A673 (cell line): ENCODE results near the gene GPX4. TPM values are rescaled to one million over a fixed set of nuclear protein-coding genes. Genes with fewer than 3 reads are reported as not detected.

ENCODE experiments used
- BruUV-seq: library from RNA; stranded (reverse); fragments of 400-500 nt; replicated peaks from 2 replicates; lab custom pipeline; 2021; lab: Mats Ljungman, UMichigan
- CTCF ChIA-PET: fragments of 300-600 bp; sonication (Branson Sonifier 250); formaldehyde crosslinking; loops from one replicate; lab custom pipeline; 2022; ENCODE audit warnings: antibody characterized with exemption; lab: Charles Lee
- POLR2A ChIA-PET: fragments of 300-600 bp; sonication (Branson Sonifier 250); formaldehyde crosslinking; loops from one replicate; lab custom pipeline; 2022; ENCODE audit warnings: antibody characterized with exemption; ENCODE audit not compliant: low non-redundant PET; lab: Charles Lee
- DNase-seq: peaks from one replicate; pipeline ENCODE4 v3.0.0-alpha.2; 2015; ENCODE audit warnings: low spot score
- H3K27ac ChIP-seq: fragments of 200-600 bp; sonication (generic); 2 replicates; pipeline ENCODE4 v1.5.1; 2016; ENCODE audit warnings: mixed run types, low read depth, mild to moderate bottlenecking, mixed read lengths, antibody characterized with exemption, low read length; ENCODE audit not compliant: poor library complexity, severe bottlenecking
- H3K27me3 ChIP-seq: fragments of 200-600 bp; sonication (generic); replicated peaks from 2 replicates; pipeline ENCODE4 v1.6.1; 2017; ENCODE audit warnings: mixed run types, low read depth, mild to moderate bottlenecking, mixed read lengths, antibody characterized with exemption, low read length; ENCODE audit not compliant: insufficient read depth, poor library complexity
- H3K36me3 ChIP-seq: fragments of 200-600 bp; sonication (generic); 2 replicates; pipeline ENCODE4 v1.6.1; 2016; ENCODE audit warnings: mixed run types, mild to moderate bottlenecking, mixed read lengths, antibody characterized with exemption, low read length; ENCODE audit not compliant: insufficient read depth, poor library complexity, severe bottlenecking
- H3K4me1 ChIP-seq: fragments of 200-600 bp; sonication (generic); 2 replicates; pipeline ENCODE4 v1.6.1; 2017; ENCODE audit warnings: mixed run types, mild to moderate bottlenecking, mixed read lengths, antibody characterized with exemption, low read length; ENCODE audit not compliant: insufficient read depth, poor library complexity, severe bottlenecking
- H3K4me3 ChIP-seq: fragments of 200-600 bp; sonication (generic); 2 replicates; pipeline ENCODE4 v1.5.1; 2016; ENCODE audit warnings: low read depth, mixed run types, mild to moderate bottlenecking, mixed read lengths, low read length; ENCODE audit not compliant: poor library complexity, severe bottlenecking
- H3K9me3 ChIP-seq: fragments of 200-600 bp; sonication (generic); 2 replicates; pipeline ENCODE4 v1.6.1; 2016; ENCODE audit warnings: mixed run types, low read depth, mild to moderate bottlenecking, mixed read lengths, antibody characterized with exemption, low read length; ENCODE audit not compliant: poor library complexity, severe bottlenecking
- CTCF ChIP-seq: fragments of 300-800, 200-600 bp; sonication (generic); conservative IDR thresholded peaks from 2 replicates; pipeline ENCODE4 v1.5.1; 2017; ENCODE audit warnings: low read depth, mild to moderate bottlenecking, antibody characterized with exemption, low read length, moderate library complexity, mixed read lengths
- EZH2 ChIP-seq: fragments of 200-600 bp; sonication (generic); IDR thresholded peaks from 2 replicates; pipeline ENCODE4 v1.6.1; 2017; ENCODE audit warnings: borderline replicate concordance, low read depth, mild to moderate bottlenecking, mixed read lengths, antibody characterized with exemption, low read length; ENCODE audit not compliant: poor library complexity, severe bottlenecking
- intact Hi-C: fragments of 100-400 bp; cut with micrococcal nuclease; formaldehyde crosslinking; loops from one replicate; pipeline ENCODE4 v1.10.0; 2022; ENCODE audit not compliant: unreplicated experiment
- total RNA-seq: library from RNA; stranded (reverse); gene quantifications from 2 replicates; pipeline ENCODE4 v1.2.3, GENCODE V29; 2021

The GPX4 gene
- total RNA-seq, 1 experiment from 2014 or later = 368 TPM

GRCh38 chr19:1105873-1106840 is 2.4 kb downstream of the GPX4 start:
- Histone ChIP-seq H3K27ac (no peak overlapping the region), H3K4me1 (peaks cover 30% of the 10 kb centered on the region), H3K9me3 (no peaks in the 10 kb centered on the region), H3K36me3 (peaks cover 26% of the 10 kb centered on the region), H3K27me3 (no peaks in the 10 kb centered on the region), H3K4me3 (no peak overlapping the region)
- TF ChIP-seq CTCF (no peak), EZH2 (no peak)
- POLR2A ChIA-PET = interaction anchor here (0.7 kb wide), 1 partner anchor 8 kb away, joined by 3 read pairs; no protein-coding TSS in a partner anchor
- BruUV-seq = TSS peak; percentile 66
- intact Hi-C loops = loop anchor here (10.0 kb wide), 1 partner anchor 81 kb away; the partner anchor contains the start of genes CNN2, RNU6-2 and TMEM259
- CTCF ChIA-PET = no interaction called here
- DNase-seq = no peak

- intact Hi-C loops = loop anchor here (10.0 kb wide), 1 partner anchor 82 kb away; the partner anchor contains the start of genes CNN2, RNU6-2 and TMEM259
- no peaks in the 10 kb centered on the region for H3K9me3 ChIP-seq
- H3K4me1 ChIP-seq = peaks cover 22% of the 10 kb centered on the region
- H3K4me3 ChIP-seq = no peak overlapping the region
- TF ChIP-seq CTCF (0 out of 2 replicates have a peak, but pooled peaks have one; percentile 31), EZH2 (no peak)
- no TSS peak for BruUV-seq
- ChIA-PET POLR2A (no interaction called here), CTCF (no interaction called here)
- DNase-seq = peak; percentile 86
- H3K27me3 ChIP-seq = no peaks in the 10 kb centered on the region
- H3K27ac ChIP-seq = no peak overlapping the region
- H3K36me3 ChIP-seq = peaks cover 26% of the 10 kb centered on the region
Measured at GRCh38 chr19:1106841-1107660, 3.3 kb downstream of the GPX4 start.

GRCh38 chr19:1107661-1108261 is 4.0 kb downstream of the GPX4 start:
- H3K36me3 ChIP-seq = peaks cover 29% of the 10 kb centered on the region
- no peaks in the 10 kb centered on the region for H3K9me3 ChIP-seq
- H3K27ac ChIP-seq = no peak overlapping the region
- no peak for DNase-seq
- ChIA-PET CTCF (no interaction called here), POLR2A (no interaction called here)
- H3K4me1 ChIP-seq = peaks cover 16% of the 10 kb centered on the region
- intact Hi-C loops = loop anchor here (10.0 kb wide), 1 partner anchor 83 kb away; the partner anchor contains the start of genes CNN2, RNU6-2 and TMEM259
- TF ChIP-seq EZH2 (no peak), CTCF (no peak)
- BruUV-seq = no TSS peak
- no peak overlapping the region for H3K4me3 ChIP-seq
- no peaks in the 10 kb centered on the region for H3K27me3 ChIP-seq
